ENCODE results near the gene JPH3. TPM values are rescaled to one million over a fixed set of nuclear protein-coding genes. Genes with fewer than 3 reads are reported as not detected.
"Not testable (repeated sequence)": the region's sequence is repeated elsewhere in the genome, so short reads cannot be mapped to it uniquely, and the experiment has no call there.

JPH3 gene
- total RNA-seq, 1 donor from 2014 or later = not detected

DNA sequence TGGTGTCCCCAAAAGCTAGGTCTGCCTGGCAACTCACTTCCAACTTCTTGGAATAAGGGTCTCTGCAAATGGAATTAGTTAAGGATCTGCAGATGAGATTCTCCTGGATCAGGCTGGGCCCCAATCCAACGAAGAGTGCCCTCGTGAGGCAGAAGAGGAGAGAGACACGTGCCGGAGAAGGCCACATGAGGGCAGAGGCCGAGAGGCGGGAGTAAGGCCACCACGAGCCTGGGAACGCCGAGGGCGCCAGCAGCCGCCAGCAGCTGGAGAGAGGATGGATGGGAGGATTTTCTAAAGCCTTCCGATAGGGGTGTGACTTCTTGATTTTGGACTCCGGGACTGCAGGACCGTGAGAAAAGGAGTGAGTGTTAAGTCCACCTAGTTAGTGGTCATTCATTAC is 76.3 kb downstream of the JPH3 start:
- intact Hi-C loops (cut with micrococcal nuclease) = no loop called here

GRCh38 chr16:87679593-87680271 is 77.4 kb downstream of the JPH3 start:
- intact Hi-C loops (cut with micrococcal nuclease) = no loop called here

DNA sequence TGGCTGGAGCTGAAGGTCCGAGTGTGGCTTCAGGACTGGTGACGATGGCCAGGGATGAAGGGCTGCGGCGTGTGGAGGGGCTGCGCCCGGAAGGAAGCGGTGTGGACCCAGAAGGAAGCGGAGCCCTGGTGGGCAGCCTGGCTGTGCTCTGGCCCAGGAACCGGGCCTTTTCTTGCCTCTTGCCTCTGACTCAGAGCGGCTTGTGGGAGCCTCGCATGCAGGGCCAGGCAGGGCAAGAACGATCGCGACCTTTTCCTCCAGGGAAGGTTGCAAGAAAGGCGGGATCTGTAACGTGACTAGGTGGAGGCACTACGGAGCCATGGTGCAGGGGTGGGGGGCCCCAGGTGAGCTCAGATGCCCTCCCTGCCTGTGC is 78.0 kb downstream of the JPH3 start:
- intact Hi-C loops (cut with micrococcal nuclease) = no loop called here

DNA sequence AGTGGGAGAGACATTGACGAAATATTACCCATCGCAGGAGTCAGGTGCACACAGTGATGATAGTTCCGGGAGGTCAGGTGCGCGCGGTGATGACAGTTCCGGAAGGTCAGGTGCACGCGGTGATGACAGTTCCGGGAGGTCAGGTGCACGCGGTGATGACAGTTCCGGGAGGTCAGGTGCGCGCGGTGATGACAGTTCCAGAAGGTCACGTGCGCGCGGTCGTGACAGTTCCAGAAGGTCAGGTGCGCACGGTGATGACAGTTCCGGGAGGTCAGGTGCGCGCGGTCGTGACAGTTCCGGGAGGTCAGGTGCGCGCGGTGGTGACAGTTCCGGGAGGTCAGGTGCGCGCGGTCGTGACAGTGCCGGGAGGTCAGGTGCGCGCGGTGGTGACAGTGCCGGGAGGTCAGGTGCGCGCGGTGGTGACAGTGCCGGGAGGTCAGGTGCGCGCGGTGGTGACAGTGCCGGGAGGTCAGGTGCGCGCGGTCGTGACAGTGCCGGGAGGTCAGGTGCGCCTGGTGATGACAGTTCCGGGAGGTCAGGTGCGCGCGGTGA is 78.8 kb downstream of the JPH3 start:
- intact Hi-C loops (cut with micrococcal nuclease) = not testable (repeated sequence)

DNA sequence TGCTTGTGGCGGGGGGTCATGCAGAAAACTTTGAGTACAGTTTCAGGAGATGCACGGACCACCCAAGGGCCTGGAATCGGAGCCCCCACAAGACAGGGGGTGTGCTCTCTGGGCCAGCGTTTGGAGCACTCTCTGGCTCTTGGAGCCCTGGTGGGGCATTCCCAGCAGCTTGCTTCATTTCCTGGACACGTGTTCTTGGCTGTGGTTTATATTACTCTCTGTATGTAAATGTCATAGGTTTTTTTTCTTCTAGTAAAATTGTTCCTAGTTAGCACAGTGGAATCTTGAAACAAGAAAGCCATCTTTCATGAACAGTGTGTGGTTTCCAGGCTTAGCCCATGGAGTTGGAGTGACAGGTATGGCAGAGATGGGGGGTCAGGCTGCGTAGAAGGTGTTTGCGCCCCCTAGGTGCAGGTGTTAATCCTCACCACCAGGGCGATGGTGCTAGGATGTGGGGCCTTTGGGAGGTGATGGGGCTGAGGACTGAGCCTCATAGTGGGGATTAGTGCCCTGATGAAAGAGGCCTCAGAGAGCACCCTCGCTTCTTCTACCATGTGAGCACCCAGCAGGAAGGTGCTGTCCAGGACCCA is 79.8 kb downstream of the JPH3 start:
- intact Hi-C loops (cut with micrococcal nuclease) = no loop called here

DNA sequence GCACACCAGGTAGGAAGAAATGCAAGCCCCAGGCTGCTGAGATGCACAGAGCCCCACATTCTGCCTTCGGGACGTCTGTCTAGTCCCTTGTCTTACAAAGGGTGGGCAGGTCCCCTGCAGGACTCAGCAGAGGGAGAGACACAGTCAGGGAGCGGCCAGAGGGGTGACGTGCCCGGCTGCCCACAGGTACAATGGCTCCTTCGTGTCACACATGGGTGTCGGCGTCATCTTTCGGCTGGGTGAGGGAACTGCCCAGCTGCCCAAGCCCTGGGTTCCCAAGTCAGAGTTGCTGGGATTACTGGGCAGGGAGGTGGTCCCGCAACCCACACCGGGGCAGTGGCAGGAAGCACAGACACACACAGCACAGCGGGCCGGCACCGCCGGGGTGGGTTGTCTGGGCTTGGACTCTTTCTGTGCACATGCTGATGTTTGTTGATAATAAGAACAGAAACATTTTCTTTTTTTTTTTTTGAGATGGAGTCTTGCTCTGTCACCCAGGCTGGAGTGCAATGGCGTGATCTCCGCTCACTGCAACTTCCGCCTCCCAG is 80.6 kb downstream of the JPH3 start:
- intact Hi-C loops (cut with micrococcal nuclease) = no loop called here

GRCh38 chr16:87684106-87684677 is 81.9 kb downstream of the JPH3 start:
- intact Hi-C loops (cut with micrococcal nuclease) = no loop called here

GRCh38 chr16:87684711-87685404 is 82.5 kb downstream of the JPH3 start:
- intact Hi-C loops (cut with micrococcal nuclease) = no loop called here

GRCh38 chr16:87685405-87685755 is 83.1 kb downstream of the JPH3 start:
- intact Hi-C loops (cut with micrococcal nuclease) = no loop called here

DNA sequence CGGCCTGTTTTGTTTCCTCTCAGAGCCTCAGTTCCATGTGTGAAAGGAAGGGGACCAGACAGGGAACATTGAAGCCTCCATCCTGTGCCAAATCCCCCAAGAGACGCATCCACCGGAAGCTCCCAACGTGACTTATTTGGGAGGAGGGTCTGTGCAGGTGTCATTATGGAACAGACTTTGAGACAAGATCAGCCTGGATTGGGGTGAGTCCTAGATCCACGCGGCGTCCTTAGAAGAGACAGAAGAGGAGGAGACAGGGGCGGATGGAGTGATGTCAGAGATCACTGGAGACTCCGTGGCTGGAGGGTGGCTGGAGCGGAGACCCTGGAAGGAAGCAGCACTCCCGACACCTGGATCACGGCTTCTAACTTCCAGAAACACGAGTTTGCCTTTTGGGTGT is 83.5 kb downstream of the JPH3 start:
- intact Hi-C loops (cut with micrococcal nuclease) = no loop called here

DNA sequence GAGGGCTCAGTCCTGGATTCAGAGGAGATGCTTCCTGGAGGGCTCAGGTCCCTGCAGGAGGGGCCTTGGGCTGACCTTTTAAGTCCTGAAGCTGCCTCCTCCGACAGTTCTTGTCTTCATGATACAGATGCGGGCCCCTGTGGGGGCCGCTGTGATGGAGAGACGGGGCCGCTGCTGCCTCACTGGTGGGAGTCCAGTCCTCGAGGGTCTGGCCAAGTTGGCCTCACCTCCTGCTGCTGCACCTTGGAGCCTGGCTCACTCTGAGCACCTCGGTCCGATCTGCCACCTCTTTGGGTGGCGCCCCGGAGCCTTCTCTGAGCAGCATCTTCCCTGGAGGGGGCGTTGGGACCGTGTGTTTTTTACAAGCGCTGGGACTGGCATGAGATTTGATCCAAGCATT is 84.4 kb downstream of the JPH3 start:
- intact Hi-C loops (cut with micrococcal nuclease) = no loop called here

DNA sequence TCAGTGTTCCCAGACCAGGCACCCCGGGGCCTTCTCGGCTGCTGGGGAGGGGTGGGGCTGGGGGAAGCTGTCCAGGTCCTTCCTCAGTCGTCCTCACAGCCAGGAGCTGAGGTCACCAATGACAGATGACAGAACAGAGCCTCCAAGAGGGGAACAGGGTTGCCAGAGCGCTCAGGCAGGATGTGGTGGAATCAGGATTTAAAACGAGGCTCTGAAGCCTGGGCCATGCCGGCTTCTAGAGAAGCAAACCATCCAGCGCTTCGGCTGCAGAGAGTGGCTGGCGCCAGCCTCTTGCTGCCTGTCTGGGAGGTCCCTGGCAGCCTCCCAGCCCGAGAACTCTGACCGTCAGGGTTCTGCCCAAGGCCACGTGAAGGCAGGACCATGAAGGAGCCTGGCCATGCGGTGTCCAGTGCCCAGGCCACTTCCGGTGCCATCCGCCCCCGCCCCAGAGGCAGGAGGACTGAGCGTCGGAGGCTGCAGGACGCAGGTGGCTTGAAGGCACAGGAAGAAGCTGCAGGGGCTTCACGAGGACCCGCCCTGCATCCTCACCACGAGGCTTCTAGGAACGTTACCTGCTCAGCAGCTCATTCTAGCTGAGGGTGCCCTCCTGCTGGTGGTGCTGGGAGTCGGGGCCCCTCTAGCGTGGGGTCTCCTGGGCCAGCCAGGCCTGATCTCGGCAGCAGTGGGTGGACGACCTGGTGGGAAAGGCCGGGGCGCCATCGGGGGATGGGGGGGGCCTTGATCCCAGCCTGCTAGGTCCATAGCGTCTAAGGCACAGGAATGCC is 85.0 kb downstream of the JPH3 start:
- intact Hi-C loops (cut with micrococcal nuclease) = no loop called here

DNA sequence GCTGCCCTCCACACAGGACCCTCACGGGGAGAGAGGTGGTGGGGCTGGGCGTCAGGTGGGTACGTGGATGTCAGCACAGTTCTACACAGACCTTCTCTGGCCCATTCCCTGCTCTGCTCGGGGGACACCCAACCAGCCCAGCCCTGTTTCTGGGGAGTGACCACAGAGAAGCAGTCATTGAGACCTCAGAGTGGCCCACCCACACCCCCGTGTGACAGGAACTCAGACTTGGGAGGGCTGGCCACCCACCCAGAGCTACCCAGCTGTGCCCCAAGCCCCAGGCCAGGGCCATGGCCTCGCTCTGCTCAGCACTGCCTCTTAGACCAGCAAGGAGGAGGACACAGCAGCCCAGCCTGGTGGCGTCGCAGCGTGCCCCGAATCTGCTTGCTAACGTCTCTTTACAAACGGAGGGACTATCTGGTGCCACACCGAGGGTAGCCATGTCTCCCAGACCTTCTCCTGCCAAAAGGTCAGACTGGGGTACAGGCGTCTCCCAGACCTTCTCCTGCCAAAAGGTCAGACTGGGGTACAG is 85.8 kb downstream of the JPH3 start:
- intact Hi-C loops (cut with micrococcal nuclease) = no loop called here

GRCh38 chr16:87688876-87689815 is 86.8 kb downstream of the JPH3 start:
- intact Hi-C loops (cut with micrococcal nuclease) = no loop called here

- intact Hi-C loops (cut with micrococcal nuclease) = no loop called here
Measured at GRCh38 chr16:87689956-87690465, 87.7 kb downstream of the JPH3 start.

GRCh38 chr16:87690911-87691685 is 88.8 kb downstream of the JPH3 start:
- intact Hi-C loops (cut with micrococcal nuclease) = no loop called here

DNA sequence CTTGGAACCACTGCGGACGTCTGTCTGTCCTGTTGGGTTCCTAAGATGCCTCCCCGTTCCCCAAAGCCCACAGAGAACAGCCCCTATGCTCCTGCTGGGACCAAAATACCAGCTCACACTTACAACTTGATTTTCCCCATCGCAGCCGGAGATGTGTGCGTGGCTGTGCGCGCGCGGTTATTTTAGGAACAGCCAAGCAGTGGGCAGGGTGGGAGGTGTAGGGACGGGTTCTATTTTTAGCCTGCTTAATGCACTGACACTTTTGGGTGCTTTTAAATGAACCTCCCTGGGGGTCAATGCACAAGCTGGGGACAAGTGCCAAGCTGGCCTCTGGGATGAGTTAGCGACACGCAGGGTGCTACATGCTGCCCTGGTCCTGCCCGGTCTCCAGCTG is 89.4 kb downstream of the JPH3 start:
- intact Hi-C loops (cut with micrococcal nuclease) = no loop called here

GRCh38 chr16:87692176-87692575 is 89.9 kb downstream of the JPH3 start:
- intact Hi-C loops (cut with micrococcal nuclease) = no loop called here

DNA sequence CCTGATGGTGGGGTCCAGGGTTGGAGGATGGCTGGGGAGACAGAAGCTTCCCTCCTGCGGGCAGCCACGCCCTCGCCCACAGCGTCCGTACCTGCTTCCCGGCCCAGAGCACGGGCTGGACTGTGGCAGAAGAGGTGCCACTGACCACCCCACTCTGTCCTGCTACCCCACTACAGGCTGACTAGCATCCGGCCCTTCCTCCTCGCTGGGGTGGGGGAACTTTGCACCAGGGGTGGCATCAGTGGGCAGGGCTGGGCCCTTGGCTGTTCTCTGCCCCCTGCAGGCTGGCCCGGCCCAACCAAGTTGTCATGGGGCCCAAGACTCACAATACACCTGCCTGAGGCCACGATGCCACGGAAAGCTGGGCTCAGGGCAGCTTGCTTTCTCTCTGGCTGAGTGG is 90.4 kb downstream of the JPH3 start:
- intact Hi-C loops (cut with micrococcal nuclease) = no loop called here

All from T-helper 2 cell treated with Interferon-gamma antibody and Interleukin-4, amounts not matched to agents 100 ng/mL and 5 ng/mL, for 36 hours (primary cell).